Measurements from ENCODE around the gene CLIP2. TPM values are rescaled to one million over a fixed set of nuclear protein-coding genes. Genes with fewer than 3 reads are reported as not detected.

Gene CLIP2
- total and polyA plus RNA-seq, 2 of the 8 experiments (the other 6 are each of a cell fraction or from before 2014, with no cell fraction given) = 8.3 to 41.5 TPM

DNA sequence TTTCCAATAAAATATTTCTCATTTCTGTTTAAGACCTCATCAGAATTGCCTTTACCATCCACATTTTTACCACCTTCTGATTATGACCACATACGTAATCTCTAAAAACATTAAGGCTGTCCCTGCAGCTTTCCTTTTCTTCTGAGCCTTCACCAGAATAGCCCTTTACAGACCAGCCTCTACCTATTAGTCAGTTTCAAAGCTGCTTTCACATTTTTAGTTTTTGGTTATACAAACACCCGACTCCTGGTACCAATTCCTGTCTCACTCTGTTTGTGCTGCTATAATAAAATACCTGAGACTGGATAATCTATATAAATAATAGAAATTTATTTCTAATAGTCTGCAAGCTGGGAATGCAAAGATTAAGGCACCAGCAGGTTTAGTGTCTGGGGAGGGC is 149.1 kb downstream of the CLIP2 start (continued):
- TF ChIP-seq CHD7 (IDR thresholded peaks at IDR 0.05; ENCODE audit: insufficient replicate concordance, low read length) = no peak
- no peak for TF ChIP-seq RNF2 (IDR thresholded peaks at IDR 0.05; ENCODE audit: borderline replicate concordance, low read depth, low read length, missing control alignments, poor library complexity, severe bottlenecking)
- no peak for TF ChIP-seq SAP30 (IDR thresholded peaks at IDR 0.05; ENCODE audit: insufficient read depth, insufficient replicate concordance, low read length)
- no peak for TF ChIP-seq FOSL1 (IDR thresholded peaks at IDR 0.05; ENCODE audit: insufficient read depth, low read depth, low read length)
- TF ChIP-seq EZH2 (IDR thresholded peaks at IDR 0.05; ENCODE audit: low read depth, low read length, severe bottlenecking) = no peak
- TF ChIP-seq JUN (IDR thresholded peaks at IDR 0.05; ENCODE audit: low read depth, low read length) = no peak
- TF ChIP-seq, protein P1, sequence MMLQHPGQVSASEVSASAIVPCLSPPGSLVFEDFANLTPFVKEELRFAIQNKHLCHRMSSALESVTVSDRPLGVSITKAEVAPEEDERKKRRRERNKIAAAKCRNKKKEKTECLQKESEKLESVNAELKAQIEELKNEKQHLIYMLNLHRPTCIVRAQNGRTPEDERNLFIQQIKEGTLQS (IDR thresholded peaks at IDR 0.05; ENCODE audit: insufficient read depth, low read depth, low read length) = no peak
- no peak for TF ChIP-seq RBBP5 (IDR thresholded peaks at IDR 0.05; ENCODE audit: borderline replicate concordance, low read depth, low read length)
- no peak for TF ChIP-seq CHD1 (IDR thresholded peaks at IDR 0.05; ENCODE audit: low read depth, low read length)
- TF ChIP-seq GTF2F1 (IDR thresholded peaks at IDR 0.05; ENCODE audit: borderline replicate concordance, low read depth, low read length) = no peak
